Activated CD4-positive, alpha-beta T cell treated with anti-CD3 and anti-CD28 coated beads for 24 hours (primary cell): Measurements from ENCODE around the gene UCK2.
"Not testable (repeated sequence)": the region's sequence is repeated elsewhere in the genome, so short reads cannot be mapped to it uniquely, and the experiment has no call there.

ENCODE experiments used
- DNase-seq, 2 donors: peaks; one replicate each; pipeline ENCODE4 v3.0.0-alpha.2; 2020; ENCODE audit warnings: low read depth in 2 of 2

Gene UCK2

GRCh38 chr1:165827268-165828102 is at the start of gene UCK2:
Gene UCK2, plus strand, starts transcription at chr1:165827614. Its CDS starts 220 bp downstream, at chr1:165827834.
- DNase-seq, result peak; percentile 43 to 65

GRCh38 chr1:165778197-165778596 is 49.2 kb upstream of the UCK2 start:
- not testable (repeated sequence) for DNase-seq

DNA sequence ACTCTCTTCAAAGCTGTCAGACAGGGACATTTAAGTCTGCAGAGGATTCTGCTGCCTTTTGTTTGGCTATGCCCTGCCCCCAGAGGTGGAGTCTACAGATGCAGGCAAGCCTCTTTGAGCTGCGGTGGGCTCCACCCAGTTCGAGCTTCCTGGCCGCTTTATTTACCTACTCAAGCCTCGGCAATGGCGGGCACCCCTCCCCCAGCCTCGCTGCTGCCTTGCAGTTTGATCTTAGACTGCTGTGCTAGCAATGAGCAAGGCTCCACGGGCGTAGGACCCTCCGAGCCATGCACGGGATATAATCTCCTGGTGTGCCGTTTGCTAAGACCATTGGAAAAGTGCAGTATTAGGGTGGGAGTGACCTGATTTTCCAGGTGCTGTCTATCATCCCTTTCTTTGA is 43.9 kb upstream of the UCK2 start:
- not testable (repeated sequence) for DNase-seq

DNA sequence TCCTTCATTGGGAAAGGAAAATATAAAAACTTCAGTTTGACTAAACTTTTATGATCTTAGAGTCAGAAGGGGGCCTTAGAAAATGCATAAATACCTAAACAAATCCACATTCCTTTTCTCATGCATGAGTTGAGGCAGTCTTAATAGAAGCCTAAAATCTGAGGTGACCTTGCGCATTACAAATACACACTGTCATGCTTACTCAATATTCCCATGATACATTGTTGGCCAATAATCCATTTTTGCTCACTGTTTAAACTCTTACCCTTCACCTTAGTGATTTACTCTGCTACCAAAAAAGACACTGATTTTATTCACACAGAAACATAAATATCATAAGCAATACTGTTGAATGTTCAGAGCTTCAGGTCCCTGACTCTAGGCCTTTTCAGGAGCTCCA is 39.7 kb upstream of the UCK2 start:
- no peak for DNase-seq

DNA sequence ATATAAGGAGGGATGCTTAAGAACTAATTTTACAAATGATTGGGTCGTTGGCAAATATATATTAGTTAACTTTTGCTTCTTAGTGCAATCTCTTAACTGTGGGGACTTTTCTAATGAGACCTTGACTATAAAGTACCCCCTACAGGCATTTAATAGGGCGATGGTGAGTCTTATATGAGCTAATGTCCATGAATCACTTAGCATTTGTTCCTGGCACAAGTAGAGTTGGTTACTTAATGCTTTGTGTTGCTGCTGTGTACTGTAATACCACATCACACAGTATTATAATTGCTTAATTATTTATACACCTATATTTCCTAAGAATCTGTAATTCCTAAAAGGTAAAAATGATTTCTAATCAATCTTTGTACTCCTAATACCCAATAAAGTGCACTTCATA is 33.5 kb upstream of the UCK2 start:
- DNase-seq, result no peak

- no peak for DNase-seq
These were observed 31.5 kb upstream of the UCK2 start for GRCh38 chr1:165795894-165796293.

GRCh38 chr1:165799387-165799786 is 28.0 kb upstream of the UCK2 start:
- no peak for DNase-seq

- DNase-seq, result not testable (repeated sequence)
These were observed 22.9 kb upstream of the UCK2 start for GRCh38 chr1:165804513-165804912.

GRCh38 chr1:165807613-165808012 is 19.8 kb upstream of the UCK2 start:
- no peak for DNase-seq

GRCh38 chr1:165815725-165816124 is 11.7 kb upstream of the UCK2 start:
- DNase-seq, result no peak

- no peak for DNase-seq
These were observed 11.3 kb upstream of the UCK2 start for GRCh38 chr1:165816157-165816556.

DNA sequence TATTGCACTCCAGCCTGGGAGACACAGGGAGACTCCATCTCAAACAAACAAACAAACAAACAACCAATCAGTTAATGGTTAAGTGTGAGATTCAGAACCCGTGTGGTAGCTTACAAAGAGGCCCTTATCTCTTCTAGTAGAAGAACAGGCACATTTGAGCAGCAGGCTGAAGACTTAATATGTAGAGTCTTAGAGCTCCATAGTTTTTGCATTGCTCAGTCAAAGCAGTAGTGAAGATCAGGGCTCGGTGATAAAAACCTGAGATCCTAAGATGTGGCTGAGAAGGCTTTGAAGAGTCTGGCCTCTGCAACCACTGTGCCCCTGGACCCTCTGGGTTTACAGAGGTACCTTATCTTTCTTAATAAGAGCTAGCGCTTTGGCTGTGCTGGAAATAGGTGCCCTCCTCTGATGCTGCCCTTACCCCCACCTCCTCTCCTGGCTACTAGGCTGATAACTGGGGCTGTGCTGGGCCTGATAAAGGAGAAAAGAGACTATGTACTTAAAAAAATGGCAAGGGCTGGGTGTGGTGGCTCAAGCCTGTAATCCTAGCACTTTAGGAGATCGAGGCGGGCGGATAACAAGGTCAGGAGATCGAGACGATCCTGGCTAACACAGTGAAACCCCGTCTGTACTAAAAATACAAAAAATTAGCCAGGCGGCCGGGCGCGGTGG is 10.5 kb upstream of the UCK2 start:
- DNase-seq, result no peak

DNA sequence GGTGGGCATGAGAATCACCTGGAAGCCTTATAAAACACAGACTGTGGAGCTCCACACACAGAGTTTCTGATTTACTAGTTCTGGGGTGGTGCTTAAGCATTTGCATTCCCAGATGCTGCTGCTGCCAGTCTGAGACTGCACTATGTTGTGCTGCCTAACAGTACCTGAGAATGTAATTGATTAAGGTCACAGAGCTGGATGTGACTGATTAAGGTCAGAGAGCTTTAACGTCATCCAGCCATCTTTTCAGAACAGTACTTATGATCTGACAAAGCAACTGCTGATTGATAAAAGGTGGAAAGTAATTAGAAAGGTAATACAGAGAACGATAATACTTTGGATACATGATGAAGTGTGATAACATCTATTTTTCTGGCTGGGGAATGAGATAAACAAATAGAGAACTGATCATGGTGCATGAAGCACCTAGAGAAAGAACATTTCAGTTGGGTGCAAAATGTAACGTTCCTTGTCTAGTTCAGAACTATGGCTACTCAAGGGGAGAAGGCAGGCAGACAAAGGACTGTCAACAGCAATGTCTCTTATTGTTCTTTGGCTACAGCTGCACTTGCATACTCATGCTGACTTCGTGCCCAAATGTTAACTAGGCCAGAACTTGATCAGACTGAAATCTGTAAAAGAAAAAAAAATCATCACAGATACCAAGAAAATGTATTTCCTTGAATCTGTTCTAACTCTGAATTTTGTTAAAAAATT is 3.7 kb upstream of the UCK2 start:
- no peak for DNase-seq

DNA sequence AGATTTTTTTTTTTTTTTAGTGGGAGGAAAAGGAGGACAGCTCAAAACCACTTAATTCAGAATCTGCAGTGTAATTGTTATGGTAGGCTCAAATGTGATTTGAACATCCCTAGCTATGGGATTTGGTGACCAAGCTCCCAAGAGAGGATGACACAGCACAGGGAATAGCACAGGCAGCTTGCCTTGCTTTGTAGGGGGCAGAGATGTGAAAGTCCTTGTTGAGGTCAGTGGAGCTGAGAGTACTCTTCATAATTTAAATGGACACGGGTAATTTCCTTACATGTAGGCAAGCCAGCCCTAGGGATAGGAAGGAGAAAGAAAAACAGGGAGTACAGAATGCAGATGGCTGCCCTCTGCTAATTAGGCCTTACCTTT is 3.2 kb upstream of the UCK2 start:
- DNase-seq, result no peak

- no peak for DNase-seq
These were observed 698 bp upstream of the UCK2 start for GRCh38 chr1:165826565-165827267.

- peak; percentile 35 to 43 for DNase-seq
These were observed 772 bp downstream of the UCK2 start for GRCh38 chr1:165828103-165828668.

GRCh38 chr1:165828669-165829329 is 1.4 kb downstream of the UCK2 start:
- DNase-seq, result peak; percentile 3 to 12

DNA sequence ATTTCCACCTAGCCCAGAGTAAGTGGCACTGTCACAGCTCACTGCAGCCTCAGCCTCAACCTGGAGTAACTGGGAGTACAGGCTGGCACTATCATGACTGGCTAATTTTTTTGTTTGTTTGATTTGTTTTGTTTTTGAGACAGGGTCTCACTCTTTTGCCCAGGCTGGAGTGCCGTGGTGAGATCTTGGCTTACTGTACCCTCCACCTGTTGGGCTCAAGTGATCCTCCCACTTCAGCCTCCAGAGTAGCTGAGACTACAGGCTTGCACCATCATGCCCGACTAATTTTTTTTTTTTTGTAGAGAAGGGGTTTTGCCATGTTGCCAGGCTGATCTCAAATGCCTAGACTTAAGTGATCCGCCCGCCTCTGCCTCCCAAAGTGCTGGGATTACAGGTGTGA is 2.5 kb downstream of the UCK2 start:
- DNase-seq, result no peak

- no peak for DNase-seq
These were observed 3.7 kb downstream of the UCK2 start for GRCh38 chr1:165831146-165831545.

- DNase-seq, result no peak
These were observed 5.5 kb downstream of the UCK2 start for GRCh38 chr1:165832902-165833301.

- no peak for DNase-seq
These were observed 5.9 kb downstream of the UCK2 start for GRCh38 chr1:165833358-165833757.
